ENCODE measurements around the gene PMIS2. TPM values are rescaled to one million over a fixed set of nuclear protein-coding genes. Genes with fewer than 3 reads are reported as not detected.

The PMIS2 gene
- total RNA-seq, 1 experiment from 2014 or later = not detected

DNA sequence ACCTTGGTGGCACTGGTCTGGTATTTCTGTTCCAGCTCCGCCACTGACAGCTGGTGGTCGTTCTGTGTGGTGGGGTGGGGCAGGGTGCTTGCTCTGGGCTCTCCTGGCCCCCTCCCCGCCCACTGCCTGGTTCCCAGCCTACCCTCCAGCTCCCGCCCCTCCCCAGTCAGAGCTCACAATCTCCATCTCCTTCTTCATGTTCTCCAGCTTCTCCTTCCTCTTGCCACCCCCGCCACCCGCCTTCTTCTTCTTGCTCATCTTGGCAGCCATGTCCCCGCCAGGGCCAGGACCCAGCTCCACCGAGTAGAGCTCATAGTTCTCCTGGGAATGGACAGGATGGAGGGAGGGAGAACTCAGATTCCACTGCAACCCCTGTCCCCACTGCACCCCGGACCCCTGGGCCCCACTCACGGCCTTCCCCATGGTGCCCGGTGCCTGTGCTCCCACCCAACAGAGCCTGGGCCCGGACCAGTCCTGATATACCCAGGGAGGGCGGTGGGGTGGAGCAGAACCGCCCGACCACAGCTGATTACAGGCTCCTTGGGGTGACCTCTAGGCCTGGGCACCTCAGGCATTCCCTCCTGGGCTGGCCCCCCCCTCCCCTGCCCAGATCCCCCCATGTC lies 22.7 kb upstream of the PMIS2 start, which contains the start of gene ATP4A:
Gene ATP4A, minus strand, starts transcription at position 452 of the 623 bp plus-strand sequence. Its CDS starts 29 bp downstream, at position 423.
- ChIA-PET CTCF (interaction anchor here (0.8 kb wide), 1 partner anchor 117 kb away, joined by 3 read pairs; no protein-coding TSS in a partner anchor), RAD21 (ENCODE audit: low non-redundant PET in 1 of 2, low total read pairs in 2 of 2, uncharacterized antibody in 2 of 2, unreplicated experiment in 2 of 2) (no interaction called here), POLR2A (no interaction called here)
- Histone ChIP-seq H3K36me3 (ENCODE audit: control insufficient read depth in 1 of 2, insufficient read depth in 2 of 2, low read length in 2 of 2) (no peaks in the 10 kb centered on the region), H3K9ac (ENCODE audit: low read length) (no peak within 1 kb of the TSS), H4K20me1 (ENCODE audit: insufficient read depth) (no peaks in the 10 kb centered on the region), H3K9me2 (ENCODE audit: insufficient read depth) (no peaks in the 10 kb centered on the region), H3K27ac (ENCODE audit: low read depth, low read length) (no peak within 1 kb of the TSS), H3K9me3 (ENCODE audit: control insufficient read depth in 1 of 2, insufficient read depth in 1 of 2, low read depth in 1 of 2, low read length in 2 of 2) (no peaks in the 10 kb centered on the region), H3K4me1 (ENCODE audit: control insufficient read depth in 1 of 2, insufficient read depth in 2 of 2, low read length in 2 of 2) (peaks cover 0 to 2% of the 10 kb centered on the region in 2 experiments; a peak in 1 of 4 replicates), H3K4me3 (replicated peaks in 1 of 2; ENCODE audit: low read depth in 1 of 2, low read length in 2 of 2) (no peak within 1 kb of the TSS), H2AFZ (ENCODE audit: low read depth, low read length, poor library complexity, severe bottlenecking) (no peak within 1 kb of the TSS), H3K27me3 (ENCODE audit: insufficient read depth, low read length) (no peaks in the 10 kb centered on the region), H3K79me2 (ENCODE audit: insufficient read depth, low read length) (no peaks in the 10 kb centered on the region), H3K4me2 (ENCODE audit: low read length) (no peak within 1 kb of the TSS)
- no peak for ATAC-seq
- BruUV-seq (replicated peaks) = no TSS peak
- no peak for DNase-seq (ENCODE audit: low read depth, low spot score)
- TF ChIP-seq POLR2AphosphoS5 (IDR thresholded peaks at IDR 0.05; ENCODE audit: low read depth, low read length) (no peak), ZFX (IDR thresholded peaks at IDR 0.05) (no peak), EZH2phosphoT487 (IDR thresholded peaks at IDR 0.05; ENCODE audit: borderline replicate concordance) (no peak), EZH2 (IDR thresholded peaks at IDR 0.05) (no peak), CEBPB (IDR thresholded peaks at IDR 0.05; ENCODE audit: low read depth) (no peak), FOSL1 (IDR thresholded peaks at IDR 0.05; ENCODE audit: low read depth) (no peak), TCF7L2 (IDR thresholded peaks at IDR 0.05; ENCODE audit: borderline replicate concordance, extremely low read depth, insufficient read depth, insufficient read length) (no peak), SRF (IDR thresholded peaks at IDR 0.05; ENCODE audit: low read depth) (no peak), EGR1 (IDR thresholded peaks at IDR 0.05; ENCODE audit: low read depth) (no peak), ZNF274 (IDR thresholded peaks at IDR 0.05; ENCODE audit: low read depth, low read length) (no peak)
- TF ChIP-seq, protein P1, sequence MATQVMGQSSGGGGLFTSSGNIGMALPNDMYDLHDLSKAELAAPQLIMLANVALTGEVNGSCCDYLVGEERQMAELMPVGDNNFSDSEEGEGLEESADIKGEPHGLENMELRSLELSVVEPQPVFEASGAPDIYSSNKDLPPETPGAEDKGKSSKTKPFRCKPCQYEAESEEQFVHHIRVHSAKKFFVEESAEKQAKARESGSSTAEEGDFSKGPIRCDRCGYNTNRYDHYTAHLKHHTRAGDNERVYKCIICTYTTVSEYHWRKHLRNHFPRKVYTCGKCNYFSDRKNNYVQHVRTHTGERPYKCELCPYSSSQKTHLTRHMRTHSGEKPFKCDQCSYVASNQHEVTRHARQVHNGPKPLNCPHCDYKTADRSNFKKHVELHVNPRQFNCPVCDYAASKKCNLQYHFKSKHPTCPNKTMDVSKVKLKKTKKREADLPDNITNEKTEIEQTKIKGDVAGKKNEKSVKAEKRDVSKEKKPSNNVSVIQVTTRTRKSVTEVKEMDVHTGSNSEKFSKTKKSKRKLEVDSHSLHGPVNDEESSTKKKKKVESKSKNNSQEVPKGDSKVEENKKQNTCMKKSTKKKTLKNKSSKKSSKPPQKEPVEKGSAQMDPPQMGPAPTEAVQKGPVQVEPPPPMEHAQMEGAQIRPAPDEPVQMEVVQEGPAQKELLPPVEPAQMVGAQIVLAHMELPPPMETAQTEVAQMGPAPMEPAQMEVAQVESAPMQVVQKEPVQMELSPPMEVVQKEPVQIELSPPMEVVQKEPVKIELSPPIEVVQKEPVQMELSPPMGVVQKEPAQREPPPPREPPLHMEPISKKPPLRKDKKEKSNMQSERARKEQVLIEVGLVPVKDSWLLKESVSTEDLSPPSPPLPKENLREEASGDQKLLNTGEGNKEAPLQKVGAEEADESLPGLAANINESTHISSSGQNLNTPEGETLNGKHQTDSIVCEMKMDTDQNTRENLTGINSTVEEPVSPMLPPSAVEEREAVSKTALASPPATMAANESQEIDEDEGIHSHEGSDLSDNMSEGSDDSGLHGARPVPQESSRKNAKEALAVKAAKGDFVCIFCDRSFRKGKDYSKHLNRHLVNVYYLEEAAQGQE (IDR thresholded peaks at IDR 0.05; ENCODE audit: low read depth) = no peak
- intact Hi-C loops (cut with micrococcal nuclease) = no loop called here

Measured in HCT116 (cell line).